Measurements from ENCODE around the gene CAPN15. TPM values are rescaled to one million over a fixed set of nuclear protein-coding genes. Genes with fewer than 3 reads are reported as not detected.
"Not testable (repeated sequence)": the region's sequence is repeated elsewhere in the genome, so short reads cannot be mapped to it uniquely, and the experiment has no call there.

The CAPN15 gene
- total RNA-seq, 1 donor from 2014 or later: 72.5 TPM

DNA sequence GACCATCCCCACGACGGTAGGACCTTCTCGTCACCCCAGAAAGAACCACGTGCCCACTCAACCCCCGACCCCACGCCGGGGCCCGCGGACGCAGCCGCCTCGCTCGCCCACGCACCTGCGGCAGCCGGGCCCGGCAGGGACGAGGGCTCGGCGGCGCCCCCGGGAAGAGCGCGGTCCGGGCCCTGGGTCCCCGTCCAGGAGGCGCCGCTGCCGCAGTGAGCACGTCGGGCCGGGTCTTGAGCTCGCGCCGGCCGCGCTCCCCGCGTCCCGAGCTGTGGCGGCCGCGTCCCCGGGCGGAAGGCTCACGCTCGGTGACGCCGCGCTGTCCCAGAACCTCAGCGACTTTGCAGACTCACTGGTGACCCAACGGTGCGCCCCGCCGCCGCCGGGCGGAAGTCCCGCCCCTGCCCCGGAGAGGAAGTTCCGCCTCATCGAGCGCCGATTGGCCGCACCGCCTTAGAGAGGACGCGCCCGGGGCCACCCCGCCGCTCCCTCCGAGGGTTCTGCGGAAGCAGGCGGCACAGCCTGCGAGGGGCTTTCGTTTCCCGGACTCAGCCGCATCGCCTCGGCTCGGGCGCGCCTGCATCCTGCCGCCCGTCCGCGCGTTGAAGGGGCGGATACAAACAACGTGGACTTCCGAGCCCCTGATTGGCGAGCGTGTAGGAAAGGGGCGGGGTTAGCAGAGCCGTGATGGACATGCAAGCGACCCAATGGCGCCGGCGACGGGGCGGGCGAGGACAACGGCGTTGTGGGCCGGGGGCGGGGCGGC, 61.6 kb downstream of the CAPN15 start:
- DNase-seq (ENCODE audit: extremely low read depth, low read depth, low spot score): peak; percentile 34

DNA sequence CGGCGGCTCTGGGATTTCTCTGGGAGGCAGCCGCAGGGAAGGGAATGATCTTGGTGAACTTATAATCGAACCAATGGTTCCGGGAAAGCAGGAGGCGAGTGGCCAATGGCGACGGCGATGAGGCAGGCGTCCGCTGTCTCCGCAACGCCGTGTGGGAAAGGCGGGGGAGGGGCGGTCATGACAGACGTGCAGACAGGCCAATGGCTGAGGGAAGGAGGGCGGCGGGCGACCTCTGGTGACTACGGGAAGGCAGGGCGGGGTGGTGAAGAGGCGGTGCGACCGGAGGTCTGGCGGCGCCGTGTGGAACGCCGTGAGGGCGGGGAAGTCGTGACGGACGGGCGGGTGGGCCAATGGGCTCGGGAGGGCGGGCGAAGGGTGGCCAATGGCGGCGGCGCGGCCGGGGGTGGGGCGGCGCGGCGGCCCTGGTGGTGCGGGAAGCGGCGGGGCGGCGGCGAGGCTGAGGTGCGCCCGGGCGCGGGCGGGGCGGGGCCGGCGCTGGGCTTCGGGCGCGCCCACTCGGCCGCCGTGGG, 62.2 kb downstream of the CAPN15 start, which contains the start of gene RAB40C:
TSS of gene RAB40C (plus strand) at position 409 of the 530 bp plus-strand sequence. CDS start 226 bp downstream, outside the sequence.
- DNase-seq (ENCODE audit: extremely low read depth, low read depth, low spot score): peak; percentile 72

GRCh38 chr16:590188-590814, 62.8 kb downstream of the CAPN15 start:
- DNase-seq (ENCODE audit: extremely low read depth, low read depth, low spot score): no peak

DNA sequence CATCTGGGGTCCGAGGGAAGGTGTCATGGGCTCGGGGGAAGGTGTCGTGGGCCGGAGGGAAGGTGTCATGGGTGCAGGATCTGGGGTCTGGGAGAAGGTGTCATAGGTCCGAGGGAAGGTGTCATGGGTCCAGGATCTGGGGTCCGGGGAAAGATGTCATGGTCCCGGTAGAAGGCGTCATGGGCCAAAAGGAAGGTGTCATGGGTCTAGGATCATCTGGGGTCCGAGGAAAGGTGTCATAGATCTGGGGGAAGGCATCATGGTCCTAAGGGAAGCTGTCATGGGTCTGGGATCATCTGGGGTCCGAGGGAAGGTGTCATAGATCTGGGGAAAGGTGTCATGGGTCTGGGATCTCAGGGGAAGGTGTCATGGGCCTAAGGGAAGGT, 63.3 kb downstream of the CAPN15 start:
- DNase-seq (ENCODE audit: extremely low read depth, low read depth, low spot score): no peak

- DNase-seq (ENCODE audit: extremely low read depth, low read depth, low spot score): no peak
These were observed 63.7 kb downstream of the CAPN15 start for GRCh38 chr16:591231-591630.

DNA sequence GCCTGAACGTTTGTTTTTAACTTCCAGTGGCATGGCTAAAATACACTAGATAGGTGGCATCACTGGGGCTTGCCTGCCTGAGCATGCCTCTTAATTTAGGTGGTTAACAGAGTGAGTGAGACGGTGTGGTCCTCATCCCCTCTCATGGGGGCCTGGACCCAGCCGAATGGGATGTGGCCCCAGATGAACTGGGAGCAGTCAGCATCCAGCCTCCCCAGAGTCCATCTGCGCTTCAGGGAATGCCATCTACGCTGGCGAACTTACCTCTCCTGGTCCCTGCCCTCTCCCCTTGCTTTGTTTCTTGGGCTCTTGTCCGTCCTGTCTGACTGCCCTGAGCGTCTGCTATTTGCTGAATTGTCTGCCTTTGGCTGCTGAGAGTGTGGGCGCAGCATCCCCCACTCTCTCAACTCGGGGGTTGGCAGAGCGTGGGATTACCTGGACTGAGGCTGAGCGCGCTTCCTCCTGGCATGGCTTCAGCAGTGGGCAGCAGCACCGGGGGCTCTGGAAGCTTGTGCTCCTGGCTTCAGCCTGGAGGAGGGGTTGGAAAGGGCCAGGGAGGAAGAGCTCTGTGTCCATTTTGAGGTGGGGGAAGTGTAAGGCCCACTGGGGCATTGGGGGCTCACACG, 64.5 kb downstream of the CAPN15 start:
- DNase-seq (ENCODE audit: extremely low read depth, low read depth, low spot score): no peak

- no peak for DNase-seq (ENCODE audit: extremely low read depth, low read depth, low spot score)
These were observed 65.2 kb downstream of the CAPN15 start for GRCh38 chr16:592518-593306.

GRCh38 chr16:593406-593805, 65.9 kb downstream of the CAPN15 start:
- DNase-seq (ENCODE audit: extremely low read depth, low read depth, low spot score): no peak

DNA sequence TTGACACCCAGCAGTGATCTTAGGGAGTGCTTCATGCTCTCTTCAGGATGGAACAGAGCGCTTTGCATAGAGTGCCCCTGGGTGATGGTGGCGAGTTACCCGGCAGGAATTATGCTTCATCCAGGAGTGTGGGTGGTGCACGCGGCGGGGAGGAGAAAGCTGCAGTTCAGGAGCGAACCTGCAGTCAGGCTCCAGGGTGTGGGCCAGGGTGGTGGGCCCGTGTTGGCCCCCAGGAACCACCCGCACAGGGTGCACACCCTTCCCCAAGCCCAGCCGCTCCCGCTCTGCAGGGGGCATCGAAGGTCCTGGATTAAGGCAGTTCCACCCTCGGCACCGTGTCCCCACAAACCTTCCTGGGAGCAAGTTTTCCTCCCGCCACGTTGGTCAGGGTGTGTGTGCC, 66.3 kb downstream of the CAPN15 start:
- DNase-seq (ENCODE audit: extremely low read depth, low read depth, low spot score): no peak

GRCh38 chr16:595094-595528, 67.6 kb downstream of the CAPN15 start:
- DNase-seq (ENCODE audit: extremely low read depth, low read depth, low spot score): no peak

GRCh38 chr16:595942-596735, 68.6 kb downstream of the CAPN15 start:
- DNase-seq (ENCODE audit: extremely low read depth, low read depth, low spot score): no peak

GRCh38 chr16:596736-597060, 69.2 kb downstream of the CAPN15 start:
- DNase-seq (ENCODE audit: extremely low read depth, low read depth, low spot score): no peak

DNA sequence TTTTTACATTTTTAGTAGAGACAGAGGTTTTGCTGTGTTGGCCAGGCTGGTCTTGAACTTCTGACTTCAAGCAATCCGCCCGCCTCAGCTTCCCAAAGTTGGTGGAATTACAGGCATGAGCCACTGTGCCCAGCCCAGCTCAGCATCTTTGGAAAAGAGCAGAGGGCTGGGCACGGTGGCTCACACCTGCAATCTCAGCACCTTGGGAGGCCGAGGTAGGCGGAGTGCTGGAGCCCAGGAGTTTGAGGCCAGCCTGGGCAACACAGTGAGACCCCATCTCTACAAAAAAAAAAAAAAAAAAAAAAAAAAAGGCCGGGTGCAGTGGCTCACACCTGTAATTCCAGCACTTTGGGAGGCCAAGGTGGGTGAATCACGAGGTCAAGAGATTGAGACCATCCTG, 70.1 kb downstream of the CAPN15 start:
- DNase-seq (ENCODE audit: extremely low read depth, low read depth, low spot score): not testable (repeated sequence)

DNA sequence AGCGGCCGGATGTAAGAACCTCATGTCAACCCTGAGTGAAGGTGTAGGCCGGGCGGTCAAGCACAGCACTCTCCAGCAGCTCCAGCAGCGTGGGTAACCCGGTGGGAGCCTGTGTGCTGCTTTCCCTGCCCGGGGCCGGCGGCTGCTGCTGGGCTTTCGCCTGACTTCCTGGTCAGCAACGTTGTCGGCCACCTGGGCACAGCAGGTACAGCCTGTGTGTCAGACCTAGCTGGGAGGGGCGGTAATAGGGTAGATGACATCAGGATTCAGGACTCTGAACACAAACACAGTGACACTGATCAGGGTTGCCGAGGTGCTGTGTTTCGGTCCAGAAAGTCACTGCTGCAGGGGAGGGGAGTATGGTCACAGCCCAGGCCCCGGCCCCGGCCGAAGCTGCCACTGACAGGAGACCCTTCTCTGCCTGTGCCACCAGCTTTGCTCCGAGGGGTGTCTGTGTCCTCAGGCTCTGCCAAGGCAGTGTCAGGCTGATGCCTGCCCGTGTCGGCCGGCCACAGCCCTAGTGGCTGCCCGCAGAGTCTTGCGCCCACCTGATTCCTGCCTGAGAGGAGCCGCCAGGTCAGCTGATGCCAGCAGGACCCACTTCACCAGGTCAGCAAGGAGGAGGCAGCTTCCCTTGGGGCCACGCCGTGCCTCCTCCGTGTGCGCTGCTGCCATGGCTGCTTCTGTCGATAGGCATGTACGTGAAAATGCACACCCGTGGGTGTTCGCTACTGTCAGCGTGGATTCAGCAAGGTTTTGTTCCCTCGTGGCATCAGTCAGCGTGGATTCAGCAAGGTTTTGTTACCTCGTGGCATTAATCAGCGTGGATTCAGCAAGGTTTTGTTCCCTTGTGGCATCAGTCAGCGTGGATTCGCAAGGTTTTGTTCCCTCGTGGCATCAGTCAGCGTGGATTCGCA, 71.6 kb downstream of the CAPN15 start:
- DNase-seq (ENCODE audit: extremely low read depth, low read depth, low spot score): no peak

- no peak for DNase-seq (ENCODE audit: extremely low read depth, low read depth, low spot score)
These were observed 73.3 kb downstream of the CAPN15 start for GRCh38 chr16:600781-601180.

GRCh38 chr16:603933-604332, 76.4 kb downstream of the CAPN15 start:
- DNase-seq (ENCODE audit: extremely low read depth, low read depth, low spot score): no peak
